Fibroblast of pulmonary artery (primary cell): ENCODE data around the gene GLI1.

Experiments
- DNase-seq: peaks from one replicate; pipeline ENCODE4 v3.0.0-alpha.2; 2010; ENCODE audit warnings: low read depth
- H3K4me3 ChIP-seq: replicated peaks from 2 replicates; pipeline ENCODE4 v1.5.1; 2011; ENCODE audit warnings: low read depth, mild to moderate bottlenecking, control low read depth, low read length, moderate library complexity
- TF ChIP-seq, protein P1 (sequence below): IDR thresholded peaks from 2 replicates; pipeline ENCODE4 v1.5.1; 2011; ENCODE audit warnings: mild to moderate bottlenecking, control low read depth, low read length, inconsistent platforms; ENCODE audit errors: missing control alignments

GLI1 gene

DNA sequence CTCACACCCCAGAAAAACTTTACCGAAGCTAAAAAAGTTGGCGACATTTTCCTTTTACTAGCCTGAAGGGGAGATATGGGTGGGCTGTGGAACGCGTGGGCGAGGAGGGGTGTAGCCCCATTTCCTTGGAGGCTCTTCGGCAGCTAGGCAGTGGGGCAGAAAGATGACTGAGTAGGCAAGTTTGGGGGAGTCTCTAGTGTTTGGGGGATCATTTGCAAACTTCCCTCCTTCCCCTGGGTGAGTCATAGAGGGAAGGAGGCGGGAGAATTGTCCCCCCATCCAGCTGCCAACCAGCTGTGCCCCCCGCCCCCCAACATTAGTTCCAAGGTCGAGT, 2.3 kb downstream of the GLI1 start:
- TF ChIP-seq, protein P1, sequence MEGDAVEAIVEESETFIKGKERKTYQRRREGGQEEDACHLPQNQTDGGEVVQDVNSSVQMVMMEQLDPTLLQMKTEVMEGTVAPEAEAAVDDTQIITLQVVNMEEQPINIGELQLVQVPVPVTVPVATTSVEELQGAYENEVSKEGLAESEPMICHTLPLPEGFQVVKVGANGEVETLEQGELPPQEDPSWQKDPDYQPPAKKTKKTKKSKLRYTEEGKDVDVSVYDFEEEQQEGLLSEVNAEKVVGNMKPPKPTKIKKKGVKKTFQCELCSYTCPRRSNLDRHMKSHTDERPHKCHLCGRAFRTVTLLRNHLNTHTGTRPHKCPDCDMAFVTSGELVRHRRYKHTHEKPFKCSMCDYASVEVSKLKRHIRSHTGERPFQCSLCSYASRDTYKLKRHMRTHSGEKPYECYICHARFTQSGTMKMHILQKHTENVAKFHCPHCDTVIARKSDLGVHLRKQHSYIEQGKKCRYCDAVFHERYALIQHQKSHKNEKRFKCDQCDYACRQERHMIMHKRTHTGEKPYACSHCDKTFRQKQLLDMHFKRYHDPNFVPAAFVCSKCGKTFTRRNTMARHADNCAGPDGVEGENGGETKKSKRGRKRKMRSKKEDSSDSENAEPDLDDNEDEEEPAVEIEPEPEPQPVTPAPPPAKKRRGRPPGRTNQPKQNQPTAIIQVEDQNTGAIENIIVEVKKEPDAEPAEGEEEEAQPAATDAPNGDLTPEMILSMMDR, result no peak
- H3K4me3 ChIP-seq, result peak overlapping the region; percentile 66
- no peak for DNase-seq

DNA sequence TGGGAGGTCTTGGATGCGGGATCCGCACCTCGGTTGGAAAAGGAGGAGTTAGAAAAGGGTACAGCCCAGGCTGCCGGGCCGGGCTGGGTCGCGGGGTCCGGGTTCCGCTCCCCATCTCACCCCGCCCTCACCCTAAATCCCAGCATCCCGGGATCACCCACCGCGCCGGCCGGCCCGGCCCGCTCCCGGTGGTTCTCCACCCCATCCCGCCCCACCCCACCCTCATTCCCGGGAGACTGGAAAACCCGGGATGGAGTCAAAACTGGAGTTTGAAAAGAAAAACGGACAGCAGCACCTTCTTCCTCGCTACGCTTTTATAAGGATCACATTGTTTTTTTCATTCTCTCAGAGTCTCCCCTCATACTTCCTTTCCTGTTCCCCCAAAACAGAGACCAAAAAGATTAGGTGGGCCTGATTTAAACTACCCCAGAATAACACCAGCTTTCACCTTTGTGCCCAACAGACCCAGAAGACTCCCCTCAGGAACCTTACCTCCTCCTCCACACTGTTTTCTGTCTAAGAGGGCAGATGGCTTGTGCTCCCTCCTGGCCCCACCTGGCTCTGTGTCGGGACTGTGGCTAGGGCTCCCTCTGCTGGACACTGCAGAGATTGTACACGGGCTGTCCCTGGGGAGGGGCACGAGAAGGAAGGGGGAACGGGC, 2.8 kb downstream of the GLI1 start:
- TF ChIP-seq, protein P1, result peak; percentile 98
- peak; percentile 90 for DNase-seq

DNA sequence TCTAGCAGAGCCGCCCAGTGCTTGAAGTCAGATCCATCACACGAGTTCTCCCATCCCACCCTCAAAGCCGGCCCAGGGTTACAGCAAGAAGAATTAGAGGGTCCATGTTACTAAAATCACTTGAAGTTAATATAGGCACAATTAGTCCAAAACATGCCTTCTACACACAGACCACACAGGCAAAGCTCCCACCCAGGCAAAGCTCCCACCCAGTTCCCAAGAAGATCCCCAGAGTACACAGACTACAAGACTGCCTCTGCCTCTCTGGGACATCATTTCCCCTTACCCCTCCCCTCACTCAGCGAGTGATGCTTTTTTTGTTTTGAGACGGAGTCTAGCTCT, 3.3 kb downstream of the GLI1 start:
- TF ChIP-seq, protein P1, result no peak
- no peak for DNase-seq
- no peak overlapping the region for H3K4me3 ChIP-seq

More for the DNA sequence above, 2.8 kb downstream of the GLI1 start:
- H3K4me3 ChIP-seq, result peak overlapping the region; percentile 66

DNA sequence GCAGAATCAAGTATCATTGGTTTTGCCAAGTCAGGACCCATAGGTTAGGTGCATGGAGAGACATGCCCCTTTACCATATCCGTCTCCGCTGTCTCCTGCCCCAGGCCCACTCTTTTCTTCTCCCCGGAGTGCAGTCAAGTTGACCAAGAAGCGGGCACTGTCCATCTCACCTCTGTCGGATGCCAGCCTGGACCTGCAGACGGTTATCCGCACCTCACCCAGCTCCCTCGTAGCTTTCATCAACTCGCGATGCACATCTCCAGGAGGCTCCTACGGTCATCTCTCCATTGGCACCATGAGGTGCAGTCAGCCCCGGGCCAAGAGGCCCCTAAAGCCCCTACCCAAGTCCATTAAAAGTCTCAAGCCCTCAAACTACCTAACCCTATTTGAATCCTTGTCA, 5.0 kb downstream of the GLI1 start:
- H3K4me3 ChIP-seq, result no peak overlapping the region
- TF ChIP-seq, protein P1, result no peak
- no peak for DNase-seq

DNA sequence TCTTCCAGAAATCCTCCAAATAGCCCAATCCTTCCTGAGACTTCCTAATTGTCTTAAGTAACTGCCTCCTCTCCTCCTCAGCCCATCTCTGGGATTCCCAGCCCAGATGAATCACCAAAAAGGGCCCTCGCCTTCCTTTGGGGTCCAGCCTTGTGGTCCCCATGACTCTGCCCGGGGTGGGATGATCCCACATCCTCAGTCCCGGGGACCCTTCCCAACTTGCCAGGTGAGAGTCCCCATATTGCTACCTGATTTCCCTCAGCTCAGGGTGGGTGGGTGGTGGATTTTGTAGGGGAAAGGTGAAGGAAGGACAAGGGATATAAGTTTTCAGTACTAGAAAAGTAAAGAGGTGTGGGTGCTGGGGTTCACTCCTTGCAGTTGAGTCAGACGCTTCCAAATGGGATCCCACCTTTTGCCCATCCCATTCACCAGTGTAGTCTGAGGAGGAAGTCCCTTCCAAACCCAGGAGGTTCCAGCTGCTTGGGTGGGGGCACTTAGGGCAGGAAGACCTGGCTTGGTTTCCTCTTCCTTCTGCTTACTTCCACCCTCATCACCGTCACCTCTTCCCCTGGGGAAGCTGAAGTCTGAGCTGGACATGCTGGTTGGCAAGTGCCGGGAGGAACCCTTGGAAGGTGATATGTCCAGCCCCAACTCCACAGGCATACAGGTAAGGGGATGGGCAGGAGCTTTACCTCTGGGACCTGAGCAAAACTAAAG, 5.6 kb downstream of the GLI1 start:
- H3K4me3 ChIP-seq, result no peak overlapping the region
- TF ChIP-seq, protein P1, result no peak
- DNase-seq, result no peak

DNA sequence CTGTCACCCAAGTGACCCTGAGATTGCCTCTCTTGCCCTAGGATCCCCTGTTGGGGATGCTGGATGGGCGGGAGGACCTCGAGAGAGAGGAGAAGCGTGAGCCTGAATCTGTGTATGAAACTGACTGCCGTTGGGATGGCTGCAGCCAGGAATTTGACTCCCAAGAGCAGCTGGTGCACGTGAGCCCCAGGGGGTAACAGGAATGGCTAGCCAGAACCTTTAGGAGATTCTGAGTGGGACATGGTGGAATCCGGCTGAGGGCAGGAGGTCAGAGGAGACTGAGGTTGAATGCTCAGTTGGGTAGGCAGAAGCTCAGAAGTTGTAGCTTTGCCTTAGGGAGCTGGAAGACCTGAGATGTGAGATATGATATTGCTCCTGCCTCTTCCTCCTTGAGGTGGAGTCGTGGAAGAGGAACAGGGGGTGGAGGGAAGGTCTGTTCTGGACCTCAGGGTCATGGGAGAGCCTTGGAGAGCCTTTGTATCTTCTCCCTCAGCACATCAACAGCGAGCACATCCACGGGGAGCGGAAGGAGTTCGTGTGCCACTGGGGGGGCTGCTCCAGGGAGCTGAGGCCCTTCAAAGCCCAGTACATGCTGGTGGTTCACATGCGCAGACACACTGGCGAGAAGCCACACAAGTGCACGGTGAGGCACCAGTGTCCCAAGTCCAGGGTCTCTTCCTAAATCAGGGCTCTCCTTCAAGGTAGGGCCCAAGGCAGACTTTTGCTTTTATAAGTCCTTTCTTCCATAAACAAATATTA, 6.3 kb downstream of the GLI1 start:
- TF ChIP-seq, protein P1, result no peak
- no peak for DNase-seq
- H3K4me3 ChIP-seq, result no peak overlapping the region
